H1 (cell line): ENCODE results near the gene KREMEN1. TPM values are rescaled to one million over a fixed set of nuclear protein-coding genes. Genes with fewer than 3 reads are reported as not detected.

Experiments used
- CTCF ChIA-PET: fragments of 300-600 bp; sonication (Branson Sonifier 250); formaldehyde crosslinking; loops from one replicate; lab custom pipeline; 2021; ENCODE audit not compliant: partially characterized antibody; lab: Charles Lee
- POLR2A ChIA-PET: fragments of 300-600 bp; sonication (Branson Sonifier 250); formaldehyde crosslinking; loops from one replicate; lab custom pipeline; 2021; ENCODE audit warnings: inconsistent platforms; ENCODE audit not compliant: partially characterized antibody; lab: Charles Lee
- DNase-seq, 2 experiments: peaks; one replicate each; pipeline versions ENCODE4 v3.0.0 to v3.0.0-alpha.2; 2010 to 2022; ENCODE audit warnings: low spot score in 2 of 2, low read depth in 1 of 2, mixed read lengths in 1 of 2
- FAIRE-seq: peaks from 2 replicates; lab custom pipeline; 2011; peaks lifted over from hg19 to GRCh38; lab: Jason Lieb, UNC
- H2AFZ ChIP-seq: 2 replicates; pipeline ENCODE4 v1.8.1; 2012; ENCODE audit warnings: low read length, inconsistent platforms
- H2AK5ac ChIP-seq: 2 replicates; pipeline ENCODE4 v1.6.1; 2013; ENCODE audit warnings: low read depth, low read length
- H2BK120ac ChIP-seq: replicated peaks from 2 replicates; pipeline ENCODE3; 2013; ENCODE audit warnings: low read depth, low read length, inconsistent platforms
- H2BK12ac ChIP-seq: 2 replicates; pipeline ENCODE4 v1.6.1; 2013; ENCODE audit warnings: low read depth, low read length
- H2BK15ac ChIP-seq: 2 replicates; pipeline ENCODE4 v1.6.1; 2013; ENCODE audit warnings: low read length
- H2BK20ac ChIP-seq: 2 replicates; pipeline ENCODE4 v1.6.1; 2013; ENCODE audit warnings: low read length
- H2BK5ac ChIP-seq: 2 replicates; pipeline ENCODE4 v1.6.1; 2013; ENCODE audit warnings: low read depth, low read length
- H3K14ac ChIP-seq: 2 replicates; pipeline ENCODE4 v1.6.1; 2013; ENCODE audit warnings: inconsistent platforms; ENCODE audit not compliant: insufficient read length
- H3K18ac ChIP-seq: 2 replicates; pipeline ENCODE4 v1.6.1; 2013; ENCODE audit warnings: low read length; ENCODE audit errors: extremely low read depth
- H3K23ac ChIP-seq: 2 replicates; pipeline ENCODE4 v1.6.1; 2013; ENCODE audit warnings: inconsistent platforms; ENCODE audit not compliant: insufficient read length
- H3K23me2 ChIP-seq: 2 replicates; pipeline ENCODE4 v1.6.1; 2013; ENCODE audit warnings: low read depth, low read length
- H3K27ac ChIP-seq: 2 replicates; pipeline ENCODE4 v1.6.1; 2011; ENCODE audit warnings: low read depth, low read length, inconsistent platforms
- H3K27me3 ChIP-seq, 4 experiments: replicated peaks in 1 of 4; 1 replicate in 1 of 4; 2 replicates in 3 of 4; pipeline versions ENCODE4 v1.6.1 to v1.8.1; 2011 to 2013; ENCODE audit warnings: low read length in 3 of 4, mild to moderate bottlenecking in 3 of 4, inconsistent platforms in 2 of 4, mixed read lengths in 2 of 4, moderate library complexity in 1 of 4; ENCODE audit not compliant: control insufficient read depth in 3 of 4, insufficient read depth in 3 of 4; ENCODE audit errors: extremely low read depth in 1 of 4
- H3K36me3 ChIP-seq, 4 experiments: 2 replicates each; pipeline versions ENCODE4 v1.6.1 to v1.8.1; 2011 to 2013; ENCODE audit warnings: mild to moderate bottlenecking in 4 of 4, low read length in 3 of 4, moderate library complexity in 2 of 4, control low read depth in 1 of 4, inconsistent platforms in 1 of 4; ENCODE audit not compliant: insufficient read depth in 4 of 4, control insufficient read depth in 2 of 4
- H3K4ac ChIP-seq: replicated peaks from 2 replicates; pipeline ENCODE3; 2013; ENCODE audit warnings: low read length, low read depth, mixed read lengths, inconsistent platforms; ENCODE audit not compliant: insufficient read length
- H3K4me1 ChIP-seq, 4 experiments: replicated peaks in 1 of 4; 1 replicate in 1 of 4; 2 replicates in 3 of 4; pipeline versions ENCODE4 v1.6.1 to v1.8.1; 2011 to 2013; ENCODE audit warnings: low read length in 3 of 4, inconsistent platforms in 2 of 4, mixed read lengths in 1 of 4; ENCODE audit not compliant: insufficient read depth in 4 of 4, control insufficient read depth in 3 of 4
- H3K4me2 ChIP-seq, 2 experiments: 2 replicates each; pipeline versions ENCODE4 v1.6.1 to v1.8.1; 2011 to 2013; ENCODE audit warnings: low read depth in 2 of 2, low read length in 2 of 2, control low read depth in 1 of 2, inconsistent platforms in 1 of 2, mild to moderate bottlenecking in 1 of 2; ENCODE audit not compliant: insufficient read depth in 1 of 2
- H3K4me3 ChIP-seq, 4 experiments: fragments of 200-600, 300-600 bp in 1 of 4; sonication (generic), shearing (Covaris generic), sonication (Bioruptor Twin) in 1 of 4; 2 replicates each; pipeline versions ENCODE4 v1.5.1 to v1.8.1; 2011 to 2016; ENCODE audit warnings: low read length in 4 of 4, low read depth in 3 of 4, control low read depth in 2 of 4, inconsistent platforms in 2 of 4, mild to moderate bottlenecking in 2 of 4, mixed read lengths in 1 of 4, moderate library complexity in 1 of 4; ENCODE audit not compliant: insufficient read depth in 2 of 4; ENCODE audit errors: extremely low read depth in 1 of 4
- H3K56ac ChIP-seq: replicated peaks from 2 replicates; pipeline ENCODE3; 2013; ENCODE audit warnings: low read depth, mild to moderate bottlenecking, mixed read lengths, low read length, inconsistent platforms; ENCODE audit not compliant: insufficient read length
- H3K79me1 ChIP-seq: 2 replicates; pipeline ENCODE4 v1.6.1; 2013; ENCODE audit warnings: low read depth, low read length, control low read depth
- H3K79me2 ChIP-seq, 2 experiments: 2 replicates each; pipeline versions ENCODE4 v1.6.1 to v1.8.1; 2012 to 2013; ENCODE audit warnings: low read length in 2 of 2, mild to moderate bottlenecking in 2 of 2, inconsistent platforms in 1 of 2; ENCODE audit not compliant: insufficient read depth in 2 of 2, control insufficient read depth in 1 of 2
- H3K9ac ChIP-seq, 4 experiments: replicated peaks in 1 of 4; 1 replicate in 1 of 4; 2 replicates in 3 of 4; pipeline versions ENCODE4 v1.6.1 to v1.8.1; 2011 to 2013; ENCODE audit warnings: low read depth in 3 of 4, low read length in 3 of 4, control low read depth in 2 of 4, mild to moderate bottlenecking in 2 of 4, moderate library complexity in 2 of 4, inconsistent platforms in 1 of 4; ENCODE audit errors: extremely low read depth in 1 of 4
- H3K9me3 ChIP-seq, 2 experiments: 2 replicates each; pipeline versions ENCODE4 v1.6.1 to v1.8.1; 2012 to 2013; ENCODE audit warnings: mild to moderate bottlenecking in 2 of 2, moderate library complexity in 2 of 2, control low read depth in 1 of 2, inconsistent platforms in 1 of 2, low read depth in 1 of 2, low read length in 1 of 2, mixed read lengths in 1 of 2; ENCODE audit not compliant: insufficient read depth in 2 of 2
- H4K20me1 ChIP-seq, 2 experiments: replicated peaks in 1 of 2; 2 replicates each; pipeline versions ENCODE3 to v1.8.1; 2011 to 2013; ENCODE audit warnings: inconsistent platforms in 2 of 2, low read length in 2 of 2, mild to moderate bottlenecking in 1 of 2; ENCODE audit not compliant: insufficient read depth in 2 of 2, control insufficient read depth in 1 of 2
- H4K5ac ChIP-seq: 2 replicates; pipeline ENCODE4 v1.6.1; 2013; ENCODE audit warnings: low read length, low read depth, mixed read lengths, inconsistent platforms; ENCODE audit not compliant: insufficient read length
- H4K8ac ChIP-seq: 2 replicates; pipeline ENCODE4 v1.8.0; 2013; ENCODE audit warnings: mild to moderate bottlenecking, moderate library complexity, low read length, inconsistent platforms; ENCODE audit not compliant: insufficient read depth; ENCODE audit errors: extremely low read depth
- H4K91ac ChIP-seq: replicated peaks from 2 replicates; pipeline ENCODE3; 2013; ENCODE audit warnings: low read length, mixed read lengths, inconsistent platforms; ENCODE audit not compliant: insufficient read length
- CHD2 ChIP-seq: IDR thresholded peaks from 2 replicates; pipeline ENCODE4 v1.6.1; 2012; ENCODE audit warnings: low read length, improper control_type of control experiment
- RBBP5 ChIP-seq: IDR thresholded peaks from 2 replicates; pipeline ENCODE4 v1.7.1; 2012; ENCODE audit warnings: low read depth, mild to moderate bottlenecking, inconsistent platforms, low read length, moderate library complexity, borderline replicate concordance
- TCF12 ChIP-seq: IDR thresholded peaks from 2 replicates; pipeline ENCODE4 v1.6.1; 2011; ENCODE audit warnings: low read depth, mild to moderate bottlenecking, low read length
- WGBS, 2 experiments: shearing (Covaris generic) in 1 of 2; methylation state at CpG; one replicate each; pipeline versions ENCODE4 v1.1.6 to v1.1.7; 2013 to 2015; ENCODE audit warnings: low lambda C conversion rate in 2 of 2, mixed read lengths in 2 of 2, inconsistent platforms in 1 of 2, low coverage in 1 of 2, missing lambda C conversion rate in 1 of 2; ENCODE audit not compliant: insufficient replicate concordance in 2 of 2, insufficient coverage in 1 of 2, insufficient read length in 1 of 2; ENCODE audit errors: extremely low coverage in 1 of 2, missing lambda C conversion rate in 1 of 2; 5-methylcytosine and 5-hydroxymethylcytosine counted together
- polyA plus RNA-seq, 7 experiments: library from polyadenylated mRNA; depleted of rRNA in 3 of 7; stranded (reverse) in 5 of 7; unstranded in 2 of 7; fragments of >200 nt in 5 of 7; fragments of 200-250 nt in 2 of 7; gene quantifications; 1 replicate in 5 of 7; 2 replicates in 1 of 7; 4 replicates in 1 of 7; pipeline versions ENCODE4 v1.2.1 to v1.2.3, GENCODE V29; 2011 to 2013; ENCODE audit warnings: missing spikeins in 2 of 7, mixed read lengths in 2 of 7
- total RNA-seq: library from RNA; stranded (reverse); fragmentation: NEBNext Ultra II Directional; extraction: Animal tissue kit (Norgen Biotek cat#: 25700); gene quantifications from 2 replicates; pipeline ENCODE4 v1.2.1, GENCODE V29; 2021
- TF ChIP-seq, protein P1 (sequence below): IDR thresholded peaks from 2 replicates; pipeline ENCODE4 v1.6.1; 2011; ENCODE audit warnings: low read length, improper control_type of control experiment

Gene KREMEN1
- total and polyA plus RNA-seq, 2 of the 8 experiments (the other 6 are each of a cell fraction or from before 2014, with no cell fraction given): 2.1 to 3.2 TPM

DNA sequence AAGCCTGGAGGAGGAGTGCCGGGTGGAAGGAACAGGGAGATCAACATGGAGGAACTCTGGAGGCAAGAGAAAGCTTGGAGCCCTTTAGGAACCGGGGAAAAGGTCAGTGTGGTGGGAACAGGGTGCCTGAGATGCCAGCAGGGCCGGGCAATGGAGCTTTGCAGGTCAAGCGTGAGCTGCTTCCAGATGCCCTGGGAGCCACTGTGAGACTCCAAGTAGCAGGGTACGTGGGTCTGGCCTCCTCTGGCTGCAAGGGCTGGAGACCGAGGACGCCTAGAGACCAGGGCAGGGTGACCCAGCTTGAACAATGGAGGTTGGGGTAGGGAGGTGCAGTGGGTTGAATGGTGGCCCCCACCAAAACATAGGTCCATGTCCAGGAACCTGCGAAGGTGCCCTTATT, 117.2 kb downstream of the KREMEN1 start:
- Histone ChIP-seq H3K18ac (no peak overlapping the region), H3K4me1 (peaks cover 0 to 2% (median 0%) of the 10 kb centered on the region in 4 experiments; a peak in 1 of 7 replicates), H3K9me3 (no peaks in the 10 kb centered on the region), H3K27me3 (no peaks in the 10 kb centered on the region), H3K4me3 (no peak overlapping the region), H3K79me1 (no peaks in the 10 kb centered on the region), H2BK5ac (no peak overlapping the region), H2BK12ac (no peak overlapping the region), H3K9ac (no peak overlapping the region), H3K23ac (no peak overlapping the region), H4K8ac (no peak overlapping the region), H3K56ac (no peak overlapping the region), H2BK15ac (no peak overlapping the region), H4K20me1 (no peaks in the 10 kb centered on the region), H3K27ac (no peak overlapping the region), H2AFZ (no peak overlapping the region), H3K36me3 (no peaks in the 10 kb centered on the region), H4K91ac (no peak overlapping the region), H2BK120ac (no peak overlapping the region), H4K5ac (no peak overlapping the region), H3K79me2 (no peaks in the 10 kb centered on the region), H3K23me2 (no peaks in the 10 kb centered on the region)
- ChIA-PET CTCF (interaction anchor here (0.7 to 2.8 kb wide), 7 partner anchors 12 to 357 kb away, joined by 3 to 11 read pairs (median 4); no protein-coding TSS in a partner anchor), POLR2A (interaction anchor here (0.7 to 1.4 kb wide), 3 partner anchors 13 to 113 kb away, joined by 3 to 5 read pairs (median 3); no protein-coding TSS in a partner anchor)
- no peak for FAIRE-seq
- DNase-seq: no peak
- WGBS, 2 experiments: 81% methylated on average over 8 of the region's 8 CpGs; no CpG with 5 or more reads in 1 of the 2 experiments
- TF ChIP-seq TCF12 (no peak), CHD2 (no peak), RBBP5 (no peak)
- TF ChIP-seq, protein P1, sequence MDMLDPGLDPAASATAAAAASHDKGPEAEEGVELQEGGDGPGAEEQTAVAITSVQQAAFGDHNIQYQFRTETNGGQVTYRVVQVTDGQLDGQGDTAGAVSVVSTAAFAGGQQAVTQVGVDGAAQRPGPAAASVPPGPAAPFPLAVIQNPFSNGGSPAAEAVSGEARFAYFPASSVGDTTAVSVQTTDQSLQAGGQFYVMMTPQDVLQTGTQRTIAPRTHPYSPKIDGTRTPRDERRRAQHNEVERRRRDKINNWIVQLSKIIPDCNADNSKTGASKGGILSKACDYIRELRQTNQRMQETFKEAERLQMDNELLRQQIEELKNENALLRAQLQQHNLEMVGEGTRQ: no peak
- TF ChIP-seq, all 59 proteins: peak for 0
- no peak overlapping the region for H3K4me2 ChIP-seq
- no peak overlapping the region for H2AK5ac ChIP-seq
- no peak overlapping the region for H3K14ac ChIP-seq
- H2BK20ac ChIP-seq: no peak overlapping the region
- H3K4ac ChIP-seq: no peak overlapping the region
